OCI-LY7 (cell line): ENCODE data around the gene ITGA8. TPM values are rescaled to one million over a fixed set of nuclear protein-coding genes. Genes with fewer than 3 reads are reported as not detected.

Experiments
- BruUV-seq: library from RNA; stranded (reverse); fragments of 400-500 nt; replicated peaks from 2 replicates; lab custom pipeline; 2021; lab: Mats Ljungman, UMichigan
- CTCF ChIA-PET: fragments of 300-600 bp; sonication (Branson Sonifier 250); formaldehyde crosslinking; loops from one replicate; lab custom pipeline; 2022; ENCODE audit warnings: antibody characterized with exemption; ENCODE audit not compliant: unreplicated experiment; lab: Charles Lee
- POLR2A ChIA-PET: fragments of 300-600 bp; sonication (Branson Sonifier 250); formaldehyde crosslinking; loops from one replicate; lab custom pipeline; 2022; ENCODE audit warnings: antibody characterized with exemption; lab: Charles Lee
- DNase-seq: peaks from one replicate; pipeline ENCODE4 v3.0.0-alpha.2; 2015; ENCODE audit warnings: low spot score
- H2AFZ ChIP-seq: fragments of 200-600 bp; sonication (generic), shearing (Covaris generic); 2 replicates; pipeline ENCODE4 v1.6.1; 2014; ENCODE audit warnings: mild to moderate bottlenecking, antibody characterized with exemption, low read length, moderate library complexity
- H3K27ac ChIP-seq: fragments of 200-600 bp; sonication (generic); 2 replicates; pipeline ENCODE4 v1.5.1; 2014; ENCODE audit warnings: mixed run types, low read depth, mild to moderate bottlenecking, moderate library complexity, low read length, inconsistent platforms; ENCODE audit not compliant: poor library complexity, severe bottlenecking
- H3K36me3 ChIP-seq: fragments of 200-600 bp; sonication (generic); 2 replicates; pipeline ENCODE4 v1.6.1; 2014; ENCODE audit warnings: mild to moderate bottlenecking, antibody characterized with exemption, low read length, moderate library complexity, mixed read lengths; ENCODE audit not compliant: insufficient read depth
- H3K4me1 ChIP-seq: fragments of 200-600 bp; sonication (generic); 2 replicates; pipeline ENCODE4 v1.5.1; 2014; ENCODE audit warnings: mild to moderate bottlenecking, low read length; ENCODE audit not compliant: insufficient read depth, poor library complexity, severe bottlenecking
- H3K4me2 ChIP-seq: fragments of 200-600 bp; sonication (generic); 2 replicates; pipeline ENCODE4 v1.6.1; 2014; ENCODE audit warnings: mild to moderate bottlenecking, low read length
- H3K4me3 ChIP-seq: fragments of 200-600 bp; sonication (generic); 2 replicates; pipeline ENCODE4 v1.5.1; 2014; ENCODE audit warnings: mild to moderate bottlenecking, low read depth, low read length; ENCODE audit not compliant: poor library complexity, severe bottlenecking
- H3K79me2 ChIP-seq: fragments of 200-600 bp; sonication (generic); 2 replicates; pipeline ENCODE4 v1.6.1; 2016; ENCODE audit warnings: low read depth, mild to moderate bottlenecking, low read length, moderate library complexity, mixed read lengths; ENCODE audit not compliant: insufficient read depth
- H3K9me2 ChIP-seq: fragments of 200-600 bp; sonication (generic); 2 replicates; pipeline ENCODE4 v1.6.1; 2016; ENCODE audit warnings: mild to moderate bottlenecking, low read length, mixed read lengths; ENCODE audit not compliant: insufficient read depth
- H3K9me3 ChIP-seq: fragments of 200-600 bp; sonication (generic); 2 replicates; pipeline ENCODE4 v1.6.1; 2014; ENCODE audit warnings: mild to moderate bottlenecking, mixed run types, low read length, mixed read lengths
- H4K20me1 ChIP-seq: fragments of 200-600 bp; sonication (generic); 2 replicates; pipeline ENCODE4 v1.6.1; 2014; ENCODE audit warnings: mild to moderate bottlenecking, antibody characterized with exemption, low read length, moderate library complexity, mixed read lengths; ENCODE audit not compliant: insufficient read depth
- EZH2phosphoT487 ChIP-seq: fragments of 200-600 bp; sonication (generic); IDR thresholded peaks from 2 replicates; pipeline ENCODE4 v1.6.1; 2018; ENCODE audit warnings: low read depth, borderline replicate concordance, mild to moderate bottlenecking, mixed run types, antibody characterized with exemption, low read length, moderate library complexity, mixed read lengths
- intact Hi-C: fragments of 100-400 bp; cut with micrococcal nuclease; formaldehyde crosslinking; loops from one replicate; pipeline ENCODE4 v1.10.0; 2022; ENCODE audit not compliant: unreplicated experiment
- total RNA-seq, 2 experiments: library from RNA; depleted of rRNA in 1 of 2; stranded (reverse); fragments of >200 nt in 1 of 2; shearing (Covaris generic) in 1 of 2; gene quantifications; 2 replicates each; pipeline ENCODE4 v1.2.3, GENCODE V29; 2014 to 2022
- TF ChIP-seq, protein P1 (sequence below): fragments of 200-600 bp; sonication (generic); conservative IDR thresholded peaks from 2 replicates; pipeline ENCODE4 v1.5.1; 2014; ENCODE audit warnings: mild to moderate bottlenecking, antibody characterized with exemption, low read length, moderate library complexity, mixed read lengths

ITGA8 gene
- total RNA-seq, 2 experiments from 2014 or later: not detected

DNA sequence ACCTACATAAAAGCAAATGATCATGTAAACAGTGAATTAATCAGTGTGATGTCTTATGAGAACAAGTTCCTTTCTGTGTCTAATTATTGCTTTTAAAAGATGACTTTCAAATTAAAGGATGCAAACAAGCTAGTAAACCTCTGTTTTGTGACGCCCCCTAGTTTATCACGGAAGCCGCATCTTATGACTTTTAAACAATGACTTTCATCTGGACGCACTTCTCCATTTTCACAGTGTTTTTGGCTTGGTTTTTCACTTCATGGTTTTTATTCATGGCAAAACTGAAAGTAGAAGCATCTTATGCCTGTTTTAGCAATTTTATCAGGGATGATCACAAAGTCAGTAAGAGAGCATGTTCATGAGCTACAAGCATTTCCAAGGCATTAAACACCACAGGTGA, 35.0 kb downstream of the ITGA8 start:
- CTCF ChIA-PET: no interaction called here
- POLR2A ChIA-PET: interaction anchor here (0.7 kb wide), 1 partner anchor 145 kb away, joined by 3 read pairs; no protein-coding TSS in a partner anchor
- no TSS peak for BruUV-seq

DNA sequence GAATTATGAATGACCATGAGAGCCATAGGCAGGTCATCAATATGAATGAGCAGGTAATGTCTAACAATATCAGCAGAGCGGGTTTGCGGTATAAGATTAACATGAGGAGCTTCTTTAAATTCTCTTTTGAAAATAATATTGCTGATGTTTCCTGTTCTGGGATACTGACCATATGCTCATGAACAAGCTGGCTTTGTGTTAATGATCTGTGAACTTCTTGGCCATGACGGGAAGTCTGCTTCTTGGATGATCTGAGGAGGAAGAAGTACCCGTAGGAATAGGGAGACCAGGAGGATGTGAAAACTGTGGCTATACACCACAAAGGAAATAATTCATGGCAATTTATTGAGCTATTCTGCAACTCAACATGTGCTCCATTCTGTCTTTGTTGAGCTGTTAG, 38.6 kb downstream of the ITGA8 start:
- no peak for TF ChIP-seq EZH2phosphoT487
- TF ChIP-seq, protein P1, sequence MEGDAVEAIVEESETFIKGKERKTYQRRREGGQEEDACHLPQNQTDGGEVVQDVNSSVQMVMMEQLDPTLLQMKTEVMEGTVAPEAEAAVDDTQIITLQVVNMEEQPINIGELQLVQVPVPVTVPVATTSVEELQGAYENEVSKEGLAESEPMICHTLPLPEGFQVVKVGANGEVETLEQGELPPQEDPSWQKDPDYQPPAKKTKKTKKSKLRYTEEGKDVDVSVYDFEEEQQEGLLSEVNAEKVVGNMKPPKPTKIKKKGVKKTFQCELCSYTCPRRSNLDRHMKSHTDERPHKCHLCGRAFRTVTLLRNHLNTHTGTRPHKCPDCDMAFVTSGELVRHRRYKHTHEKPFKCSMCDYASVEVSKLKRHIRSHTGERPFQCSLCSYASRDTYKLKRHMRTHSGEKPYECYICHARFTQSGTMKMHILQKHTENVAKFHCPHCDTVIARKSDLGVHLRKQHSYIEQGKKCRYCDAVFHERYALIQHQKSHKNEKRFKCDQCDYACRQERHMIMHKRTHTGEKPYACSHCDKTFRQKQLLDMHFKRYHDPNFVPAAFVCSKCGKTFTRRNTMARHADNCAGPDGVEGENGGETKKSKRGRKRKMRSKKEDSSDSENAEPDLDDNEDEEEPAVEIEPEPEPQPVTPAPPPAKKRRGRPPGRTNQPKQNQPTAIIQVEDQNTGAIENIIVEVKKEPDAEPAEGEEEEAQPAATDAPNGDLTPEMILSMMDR: no peak
- no peaks in the 10 kb centered on the region for H4K20me1 ChIP-seq
- H2AFZ ChIP-seq: no peak overlapping the region
- H3K4me2 ChIP-seq: no peak overlapping the region
- no peaks in the 10 kb centered on the region for H3K36me3 ChIP-seq
- no peak overlapping the region for H3K27ac ChIP-seq
- ChIA-PET CTCF (no interaction called here), POLR2A (interaction anchor here (0.6 to 0.9 kb wide), 3 partner anchors 12 to 27 kb away, joined by 3 to 4 read pairs (median 3); no protein-coding TSS in a partner anchor)
- H3K4me3 ChIP-seq: no peak overlapping the region
- DNase-seq: no peak
- no peaks in the 10 kb centered on the region for H3K9me3 ChIP-seq
- no peaks in the 10 kb centered on the region; the same call in 1 of the 2 replicates for H3K9me2 ChIP-seq
- intact Hi-C loops: no loop called here
- no TSS peak for BruUV-seq
- no peaks in the 10 kb centered on the region for H3K4me1 ChIP-seq
- no peaks in the 10 kb centered on the region for H3K79me2 ChIP-seq

More for the DNA sequence above, 35.0 kb downstream of the ITGA8 start:
- Histone ChIP-seq H3K4me1 (no peaks in the 10 kb centered on the region), H3K9me3 (no peaks in the 10 kb centered on the region), H3K79me2 (no peaks in the 10 kb centered on the region), H4K20me1 (no peaks in the 10 kb centered on the region), H3K36me3 (no peaks in the 10 kb centered on the region), H3K27ac (no peak overlapping the region), H3K4me2 (no peak overlapping the region), H2AFZ (no peak overlapping the region), H3K9me2 (no peaks in the 10 kb centered on the region; the same call in 1 of the 2 replicates), H3K4me3 (no peak overlapping the region)
- TF ChIP-seq EZH2phosphoT487: no peak
- TF ChIP-seq, protein P1: 0 out of 2 replicates have a peak, but pooled peaks have one; percentile 20
- peak; percentile 1 for DNase-seq
- intact Hi-C loops: no loop called here

DNA sequence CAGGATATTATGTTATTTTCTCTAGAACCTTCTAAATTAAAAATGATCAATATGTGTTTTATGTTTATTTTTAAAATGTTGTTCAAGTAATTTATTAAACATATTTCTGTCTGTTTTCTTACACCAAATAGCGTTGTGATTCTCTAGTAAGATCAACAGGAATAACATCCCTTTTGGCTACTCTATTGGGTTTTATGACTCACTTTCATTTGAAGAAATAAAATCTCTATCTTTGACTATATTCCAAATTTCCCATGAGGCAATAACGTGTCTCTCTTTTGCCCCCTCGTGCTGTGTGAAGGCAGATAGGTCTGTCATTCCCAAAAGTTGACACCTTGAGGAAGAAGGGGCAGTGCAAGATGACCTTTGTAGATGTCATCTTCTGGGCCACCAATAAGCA, 40.9 kb downstream of the ITGA8 start:
- DNase-seq: no peak
- BruUV-seq: no TSS peak
- Histone ChIP-seq H2AFZ (no peak overlapping the region), H3K9me3 (no peaks in the 10 kb centered on the region), H3K27ac (no peak overlapping the region), H4K20me1 (no peaks in the 10 kb centered on the region), H3K9me2 (no peaks in the 10 kb centered on the region), H3K4me3 (no peak overlapping the region), H3K36me3 (no peaks in the 10 kb centered on the region), H3K4me1 (no peaks in the 10 kb centered on the region), H3K79me2 (no peaks in the 10 kb centered on the region), H3K4me2 (no peak overlapping the region)
- intact Hi-C loops: no loop called here
- POLR2A ChIA-PET: no interaction called here
- TF ChIP-seq EZH2phosphoT487: no peak
- CTCF ChIA-PET: no interaction called here
